GM19328 (cell line): Measurements from ENCODE around the gene SYT4.

ENCODE experiments used
- ATAC-seq: cut with Tn5 transposase; IDR thresholded peaks from one replicate; pipeline ENCODE4 v1.9.1; 2021; ENCODE audit warnings: mild to moderate bottlenecking, moderate library complexity; ENCODE audit not compliant: unreplicated experiment

Gene SYT4

GRCh38 chr18:43220691-43221090, 56.6 kb downstream of the SYT4 start:
- ATAC-seq = no peak
